Gastrocnemius medialis (tissue), 4 donors: Measurements from ENCODE around the gene ADGRD1. TPM values are rescaled to one million over a fixed set of nuclear protein-coding genes. Genes with fewer than 3 reads are reported as not detected.

Experiments used
- ATAC-seq, 2 donors: fragments of 150-250 bp; one replicate each; pipeline ENCODE4 v1.9.1; 2016
- DNase-seq, 2 donors: peaks; one replicate each; pipeline ENCODE4 v3.0.0-alpha.2; 2019
- H3K27ac ChIP-seq, 4 donors: fragments of 200-600 bp; sonication (generic); 1 replicate in 1 of 4; 2 replicates in 3 of 4; pipeline ENCODE4 v1.5.1; 2016 to 2018; ENCODE audit warnings: mild to moderate bottlenecking in 2 of 4, moderate library complexity in 1 of 4
- H3K27me3 ChIP-seq, 3 donors: fragments of 200-600 bp; sonication (generic) in 2 of 3; 1 replicate in 1 of 3; 2 replicates in 2 of 3; pipeline versions ENCODE4 v1.5.1 to v1.6.0; 2016 to 2019; ENCODE audit warnings: mild to moderate bottlenecking in 1 of 3, moderate library complexity in 1 of 3
- H3K36me3 ChIP-seq, 2 donors: fragments of 200-600 bp; sonication (generic) in 1 of 2; one replicate each; pipeline ENCODE4 v1.5.1; 2017 to 2018
- H3K4me1 ChIP-seq, 2 donors: fragments of 200-600 bp; sonication (generic) in 1 of 2; one replicate each; pipeline ENCODE4 v1.5.1; 2016 to 2017; ENCODE audit warnings: mild to moderate bottlenecking in 2 of 2
- H3K4me3 ChIP-seq, 4 donors: fragments of 200-600 bp; sonication (generic) in 3 of 4; 1 replicate in 1 of 4; 2 replicates in 3 of 4; pipeline ENCODE4 v1.5.1; 2016 to 2019; ENCODE audit warnings: mild to moderate bottlenecking in 2 of 4
- H3K9me3 ChIP-seq, 3 donors: fragments of 200-600 bp; sonication (generic) in 2 of 3; 1 replicate in 1 of 3; 2 replicates in 2 of 3; pipeline ENCODE4 v1.5.1; 2016 to 2019
- POLR2A ChIP-seq, 2 donors: fragments of 450-650 bp; IDR thresholded peaks; one replicate each; pipeline ENCODE4 v1.6.1; 2017; ENCODE audit warnings: antibody characterized with exemption in 2 of 2, mild to moderate bottlenecking in 2 of 2, moderate library complexity in 2 of 2
- in situ Hi-C, 4 donors: fragments of 200-750 bp; cut with MboI; loops; one replicate each; pipeline versions ENCODE4 v1.15.0 to v1.8.0; 2017; ENCODE audit warnings: low sequenced_read_pairs in 4 of 4
- intact Hi-C: fragments of 100-400 bp; cut with DNase I; formaldehyde crosslinking; loops from one replicate; pipeline ENCODE4 v1.15.1; 2023; ENCODE audit warnings: low total_unique reads
- total RNA-seq, 4 donors: library from RNA; depleted of rRNA; stranded (reverse); fragments of >200 nt; gene quantifications; one replicate each; pipeline versions ENCODE4 v1.1.0 to v1.2.3, GENCODE V29; 2016
- TF ChIP-seq, protein P1 (sequence below), 5 experiments: fragments of 450-650 bp in 3 of 5; fragments of 200-600 bp in 2 of 5; sonication (generic) in 2 of 5; IDR thresholded peaks in 4 of 5; conservative IDR thresholded peaks in 1 of 5; 1 replicate in 4 of 5; 2 replicates in 1 of 5; pipeline ENCODE4 v1.5.1; 2016 to 2019; ENCODE audit warnings: antibody characterized with exemption in 5 of 5, mild to moderate bottlenecking in 3 of 5, moderate library complexity in 3 of 5

ADGRD1 gene
- total RNA-seq, 4 donors from 2014 or later, result 5.3 to 9.6 (median 8.2) TPM

DNA sequence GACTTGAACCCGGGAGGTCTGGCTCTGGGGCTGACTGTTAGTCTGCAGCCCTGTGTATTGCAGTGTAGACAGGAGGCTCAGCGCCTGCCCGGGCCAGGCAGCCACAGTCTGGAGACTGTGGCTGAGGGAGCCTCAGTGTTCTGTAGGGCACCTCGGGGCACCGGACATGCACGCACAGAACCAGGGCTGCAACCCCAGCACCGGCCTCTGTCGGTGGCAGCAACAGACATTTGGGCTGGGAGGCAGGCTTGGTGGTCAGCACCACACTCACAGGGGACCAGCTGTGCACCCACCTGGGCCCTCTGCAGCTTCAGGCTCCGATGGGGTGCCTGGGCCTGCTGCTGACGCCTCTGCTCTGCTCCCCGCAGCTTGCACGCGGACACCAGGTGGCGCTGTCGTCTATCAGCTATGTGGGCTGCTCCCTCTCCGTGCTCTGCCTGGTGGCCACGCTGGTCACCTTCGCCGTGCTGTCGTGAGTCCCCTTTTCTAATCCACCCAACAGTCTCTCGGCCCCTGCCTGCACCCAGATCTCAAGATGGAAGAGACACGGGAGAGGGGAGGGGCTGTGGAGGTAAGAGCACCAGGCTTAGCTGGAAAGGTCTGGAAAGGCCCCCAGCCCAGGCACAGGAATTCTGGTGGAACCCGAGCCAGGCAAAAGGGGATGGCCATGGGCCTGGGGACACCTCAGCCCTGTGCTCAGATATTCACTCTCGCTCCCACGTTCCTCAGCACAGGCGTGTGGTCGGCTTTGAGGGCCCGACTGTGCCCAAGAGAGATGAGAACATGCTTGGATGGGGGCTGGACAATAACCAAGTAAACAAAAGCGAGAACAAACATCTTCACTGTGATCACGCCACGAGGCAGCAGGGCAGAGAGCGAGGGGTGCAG, 151.0 kb downstream of the ADGRD1 start:
- no peaks in the 10 kb centered on the region for H3K27me3 ChIP-seq
- no peak overlapping the region for H3K27ac ChIP-seq
- in situ Hi-C loops, result loop anchor here in 1 of 4 donors (25.0 kb wide), 1 partner anchor 883 kb away; no protein-coding TSS in a partner anchor
- peaks cover 3 to 5% of the 10 kb centered on the region in 2 donors for H3K4me1 ChIP-seq
- intact Hi-C loops, result loop anchor here (5.0 to 10.0 kb wide), 2 partner anchors 730 to 898 kb away; no protein-coding TSS in a partner anchor
- H3K4me3 ChIP-seq, result no peak overlapping the region
- peak; percentile 77 to 86 for ATAC-seq
- TF ChIP-seq POLR2A (IDR thresholded peaks at IDR 0.05), result no peak
- TF ChIP-seq, protein P1, sequence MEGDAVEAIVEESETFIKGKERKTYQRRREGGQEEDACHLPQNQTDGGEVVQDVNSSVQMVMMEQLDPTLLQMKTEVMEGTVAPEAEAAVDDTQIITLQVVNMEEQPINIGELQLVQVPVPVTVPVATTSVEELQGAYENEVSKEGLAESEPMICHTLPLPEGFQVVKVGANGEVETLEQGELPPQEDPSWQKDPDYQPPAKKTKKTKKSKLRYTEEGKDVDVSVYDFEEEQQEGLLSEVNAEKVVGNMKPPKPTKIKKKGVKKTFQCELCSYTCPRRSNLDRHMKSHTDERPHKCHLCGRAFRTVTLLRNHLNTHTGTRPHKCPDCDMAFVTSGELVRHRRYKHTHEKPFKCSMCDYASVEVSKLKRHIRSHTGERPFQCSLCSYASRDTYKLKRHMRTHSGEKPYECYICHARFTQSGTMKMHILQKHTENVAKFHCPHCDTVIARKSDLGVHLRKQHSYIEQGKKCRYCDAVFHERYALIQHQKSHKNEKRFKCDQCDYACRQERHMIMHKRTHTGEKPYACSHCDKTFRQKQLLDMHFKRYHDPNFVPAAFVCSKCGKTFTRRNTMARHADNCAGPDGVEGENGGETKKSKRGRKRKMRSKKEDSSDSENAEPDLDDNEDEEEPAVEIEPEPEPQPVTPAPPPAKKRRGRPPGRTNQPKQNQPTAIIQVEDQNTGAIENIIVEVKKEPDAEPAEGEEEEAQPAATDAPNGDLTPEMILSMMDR (IDR thresholded peaks at IDR 0.05 in 4 of 5, conservative IDR thresholded peaks at IDR 0.05 in 1 of 5), result peak; percentile 70 to 84 (median 81)
- no peaks in the 10 kb centered on the region for H3K36me3 ChIP-seq
- peak; percentile 48 to 57 for DNase-seq
- H3K9me3 ChIP-seq, result no peaks in the 10 kb centered on the region

- DNase-seq, result no peak
- in situ Hi-C loops, result loop anchor here in 1 of 4 donors (25.0 kb wide), 1 partner anchor 882 kb away; no protein-coding TSS in a partner anchor
Measured at GRCh38 chr12:131105351-131105735, 151.6 kb downstream of the ADGRD1 start.

DNA sequence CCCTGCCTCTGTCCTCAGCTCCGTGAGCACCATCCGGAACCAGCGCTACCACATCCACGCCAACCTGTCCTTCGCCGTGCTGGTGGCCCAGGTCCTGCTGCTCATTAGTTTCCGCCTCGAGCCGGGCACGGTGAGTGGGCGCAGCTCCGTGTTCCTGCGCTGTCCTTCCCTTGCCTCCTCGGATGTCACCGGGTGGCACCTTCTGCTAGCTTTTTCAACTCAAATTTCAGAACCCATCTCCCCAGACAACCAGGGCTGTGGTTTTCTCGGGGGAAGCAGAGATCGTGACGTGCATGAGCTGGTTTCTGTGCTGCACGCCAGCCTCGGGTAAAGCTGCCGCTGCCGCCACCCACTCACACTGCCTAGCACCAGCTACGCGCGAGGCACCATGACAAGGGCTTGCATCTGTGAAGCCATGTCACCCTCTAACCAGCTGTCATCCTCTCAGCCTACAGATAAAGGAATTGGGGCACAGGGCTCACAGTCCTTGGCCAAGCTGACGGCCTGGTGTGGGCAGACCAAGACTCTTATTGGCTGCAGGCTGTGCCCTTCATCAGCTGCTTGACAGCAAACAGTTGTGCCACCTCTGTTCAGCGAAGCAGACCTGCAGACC, 152.1 kb downstream of the ADGRD1 start:
- no peak for DNase-seq
- TF ChIP-seq POLR2A (IDR thresholded peaks at IDR 0.05), result no peak
- TF ChIP-seq, protein P1 (IDR thresholded peaks at IDR 0.05 in 4 of 5, conservative IDR thresholded peaks at IDR 0.05 in 1 of 5), result no peak
- Histone ChIP-seq H3K9me3 (no peaks in the 10 kb centered on the region), H3K4me3 (no peak overlapping the region), H3K36me3 (no peaks in the 10 kb centered on the region), H3K27me3 (no peaks in the 10 kb centered on the region), H3K4me1 (peaks cover 3 to 5% of the 10 kb centered on the region in 2 donors), H3K27ac (no peak overlapping the region)
- no peak for ATAC-seq
- intact Hi-C loops (loop anchor here (10.0 kb wide), 1 partner anchor 729 kb away; no protein-coding TSS in a partner anchor), in situ Hi-C loops (loop anchor here in 1 of 4 donors (25.0 kb wide), 1 partner anchor 881 kb away; no protein-coding TSS in a partner anchor)

More at GRCh38 chr12:131105351-131105735, 151.6 kb downstream of the ADGRD1 start:
- Histone ChIP-seq H3K4me3 (no peak overlapping the region), H3K36me3 (no peaks in the 10 kb centered on the region), H3K9me3 (no peaks in the 10 kb centered on the region), H3K27ac (no peak overlapping the region), H3K4me1 (peaks cover 3 to 5% of the 10 kb centered on the region in 2 donors), H3K27me3 (no peaks in the 10 kb centered on the region)
- ATAC-seq, result no peak
- intact Hi-C loops, result loop anchor here (10.0 kb wide), 1 partner anchor 729 kb away; no protein-coding TSS in a partner anchor
- no peak for TF ChIP-seq POLR2A (IDR thresholded peaks at IDR 0.05)
- TF ChIP-seq, protein P1 (IDR thresholded peaks at IDR 0.05 in 4 of 5, conservative IDR thresholded peaks at IDR 0.05 in 1 of 5), result no peak

DNA sequence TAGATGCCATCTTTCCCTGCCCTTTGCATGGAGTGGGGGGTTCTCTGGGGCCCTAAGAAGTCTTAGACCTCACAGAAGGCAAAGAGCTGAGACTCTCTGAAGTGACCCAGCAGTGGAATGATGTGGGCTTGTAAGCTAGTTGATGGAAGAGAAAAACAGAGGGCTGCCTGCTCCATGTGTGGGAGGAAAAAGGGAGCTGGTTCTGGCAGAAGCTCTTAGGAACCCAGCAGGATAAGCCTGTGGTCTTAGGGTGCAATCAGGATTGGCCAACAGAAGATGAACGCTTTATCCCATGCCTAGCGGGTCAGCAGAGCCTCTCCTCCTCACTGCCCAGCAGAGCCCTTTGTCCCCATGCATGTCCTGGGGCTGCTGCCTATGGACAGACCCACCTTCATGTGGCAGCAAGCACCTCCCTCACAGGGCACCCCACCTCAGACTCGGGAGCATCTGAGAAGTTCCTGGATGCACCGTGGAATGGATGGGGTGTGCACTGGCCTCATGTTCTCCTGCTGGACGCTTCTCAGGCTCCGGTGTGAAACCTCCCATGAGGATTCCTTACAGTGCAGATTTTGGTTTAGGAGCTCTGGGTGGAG, 152.7 kb downstream of the ADGRD1 start:
- Histone ChIP-seq H3K4me3 (no peak overlapping the region), H3K4me1 (peaks cover 3 to 5% of the 10 kb centered on the region in 2 donors), H3K27me3 (no peaks in the 10 kb centered on the region), H3K9me3 (no peaks in the 10 kb centered on the region), H3K36me3 (no peaks in the 10 kb centered on the region), H3K27ac (no peak overlapping the region)
- in situ Hi-C loops (loop anchor here in 1 of 4 donors (25.0 kb wide), 1 partner anchor 881 kb away; no protein-coding TSS in a partner anchor), intact Hi-C loops (loop anchor here (10.0 kb wide), 1 partner anchor 728 kb away; no protein-coding TSS in a partner anchor)
- ATAC-seq (no peak), DNase-seq (no peak)
- TF ChIP-seq, protein P1 (IDR thresholded peaks at IDR 0.05 in 4 of 5, conservative IDR thresholded peaks at IDR 0.05 in 1 of 5), result no peak
